ENCODE measurements around the gene C1QTNF8. TPM values are rescaled to one million over a fixed set of nuclear protein-coding genes. Genes with fewer than 3 reads are reported as not detected.

C1QTNF8 gene
- total and polyA plus RNA-seq, 2 of the 13 experiments (the other 11 are each of a cell fraction or from before 2014, with no cell fraction given), result 0.09 TPM; not detected in 1

DNA sequence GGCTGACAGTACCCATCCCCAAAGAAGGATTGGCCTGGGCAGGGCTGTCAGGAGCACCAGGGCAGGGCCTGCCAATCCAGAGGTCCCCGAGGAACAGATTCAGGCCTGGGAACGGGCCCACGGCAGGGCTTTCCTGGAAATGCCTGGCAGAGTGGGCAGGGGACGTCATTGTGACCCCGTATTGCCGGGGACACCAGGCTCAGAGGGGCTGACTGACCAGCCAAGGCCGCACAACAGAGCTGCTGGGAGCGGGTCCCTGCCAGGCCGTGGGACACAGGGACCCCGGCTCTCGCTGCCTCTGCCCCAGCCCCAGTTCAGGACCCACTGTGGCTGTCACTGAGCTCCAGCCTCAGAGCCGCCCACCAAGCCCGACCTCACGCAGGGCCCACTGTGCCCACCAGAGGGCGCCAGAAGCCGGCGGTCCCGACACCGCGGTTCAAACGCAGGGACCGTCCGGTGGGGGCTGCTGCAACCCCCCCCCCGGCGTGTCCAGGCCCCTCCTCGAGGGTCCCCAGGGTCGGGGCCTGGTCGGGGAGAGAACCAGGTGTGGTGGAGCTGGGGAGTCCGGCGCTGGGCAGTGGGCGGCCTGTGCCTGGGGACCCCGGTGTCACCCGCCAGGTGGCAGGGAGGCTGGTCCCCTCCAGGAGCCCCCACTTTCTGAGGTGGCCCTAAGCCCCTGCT, 38.7 kb downstream of the C1QTNF8 start (continued):
- TF ChIP-seq, protein P1, sequence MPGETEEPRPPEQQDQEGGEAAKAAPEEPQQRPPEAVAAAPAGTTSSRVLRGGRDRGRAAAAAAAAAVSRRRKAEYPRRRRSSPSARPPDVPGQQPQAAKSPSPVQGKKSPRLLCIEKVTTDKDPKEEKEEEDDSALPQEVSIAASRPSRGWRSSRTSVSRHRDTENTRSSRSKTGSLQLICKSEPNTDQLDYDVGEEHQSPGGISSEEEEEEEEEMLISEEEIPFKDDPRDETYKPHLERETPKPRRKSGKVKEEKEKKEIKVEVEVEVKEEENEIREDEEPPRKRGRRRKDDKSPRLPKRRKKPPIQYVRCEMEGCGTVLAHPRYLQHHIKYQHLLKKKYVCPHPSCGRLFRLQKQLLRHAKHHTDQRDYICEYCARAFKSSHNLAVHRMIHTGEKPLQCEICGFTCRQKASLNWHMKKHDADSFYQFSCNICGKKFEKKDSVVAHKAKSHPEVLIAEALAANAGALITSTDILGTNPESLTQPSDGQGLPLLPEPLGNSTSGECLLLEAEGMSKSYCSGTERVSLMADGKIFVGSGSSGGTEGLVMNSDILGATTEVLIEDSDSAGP (CRISPR knock-in tag; IDR thresholded peaks at IDR 0.05; ENCODE audit: borderline replicate concordance), result peak; percentile 33; the same call in 1 of the 2 replicates
- TF ChIP-seq RXRA (CRISPR knock-in tag; IDR thresholded peaks at IDR 0.05) (peak; percentile 49; the same call in 1 of the 2 replicates), HDAC1 (CRISPR knock-in tag; IDR thresholded peaks at IDR 0.05) (0 out of 2 replicates have a peak, but pooled peaks have one; percentile 17)

DNA sequence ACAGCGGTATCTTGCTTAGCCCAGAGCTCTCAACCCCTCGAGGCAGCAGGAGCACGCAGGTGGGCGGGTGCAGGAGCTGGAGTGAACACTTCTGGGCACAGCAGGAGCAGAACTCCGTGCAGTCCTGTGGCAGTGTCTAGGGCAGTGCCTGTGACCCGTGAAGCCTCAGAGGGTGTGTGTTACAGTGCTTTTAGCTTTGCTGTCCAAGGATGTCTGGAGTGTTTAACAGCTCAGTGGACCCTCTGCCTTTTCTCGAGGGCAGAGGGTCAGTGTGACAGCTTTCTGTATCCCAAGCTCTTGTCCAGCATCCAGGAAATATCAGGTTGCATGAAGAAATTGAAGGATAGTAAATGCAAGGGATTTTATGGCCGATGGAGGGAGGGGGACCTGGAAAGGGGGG, 39.8 kb downstream of the C1QTNF8 start:
- no peak for FAIRE-seq
- no peak overlapping the region for H3K4me2 ChIP-seq (ENCODE audit: low read depth, low read length)
- H3K27ac ChIP-seq (ENCODE audit: extremely low read length, insufficient read depth, low read length), result no peak overlapping the region
- no TSS peak for BruUV-seq (replicated peaks)
- H2AFZ ChIP-seq (ENCODE audit: low read length), result no peak overlapping the region
- H3K36me3 ChIP-seq (replicated peaks in 1 of 2; ENCODE audit: control insufficient read depth in 1 of 2, insufficient read depth in 2 of 2, low read length in 2 of 2), result no peaks in the 10 kb centered on the region
- peaks cover 15 to 49% of the 10 kb centered on the region in 2 experiments for H3K27me3 ChIP-seq (ENCODE audit: control insufficient read depth in 1 of 2, insufficient read depth in 2 of 2, low read length in 2 of 2)
- WGBS (ENCODE audit: low lambda C conversion rate), result 0% methylated on average over 2 of the region's 8 CpGs
- peaks cover 2% of the 10 kb centered on the region; the same call in 1 of the 2 replicates for H4K20me1 ChIP-seq (ENCODE audit: insufficient read depth, low read length)
- in situ Hi-C loops (cut with HindIII; ENCODE audit: extremely low pct_ligation_motif_present, low pct_unique_long_range_greater_than_20kb), result no loop called here
- POLR2A ChIA-PET, result interaction anchor here (0.7 kb wide), 1 partner anchor 172 kb away, joined by 3 read pairs; no protein-coding TSS in a partner anchor
- DNase-seq (ENCODE audit: low spot score), result no peak
- no peaks in the 10 kb centered on the region for H3K9me3 ChIP-seq (ENCODE audit: low read length)
- no peak overlapping the region for H3K4me3 ChIP-seq (replicated peaks in 1 of 3; ENCODE audit: insufficient read depth in 1 of 3, low read depth in 2 of 3, low read length in 3 of 3)
- no peaks in the 10 kb centered on the region for H3K4me1 ChIP-seq (ENCODE audit: insufficient read depth, low read length)
- no peaks in the 10 kb centered on the region for H3K79me2 ChIP-seq (ENCODE audit: insufficient read depth, low read length)
- CTCF ChIA-PET (ENCODE audit: low intra/inter-chr PET ratio, low total read pairs), result interaction anchor here (4.4 kb wide), 1 partner anchor 243 kb away, joined by 42 read pairs; no protein-coding TSS in a partner anchor
- no peak for ATAC-seq
- intact Hi-C loops (cut with micrococcal nuclease; ENCODE audit: unreplicated experiment), result no loop called here
- no peak overlapping the region for H3K9ac ChIP-seq (ENCODE audit: insufficient read depth, low read depth, low read length)
- TF ChIP-seq ZFP1 (CRISPR knock-in tag; IDR thresholded peaks at IDR 0.05) (no peak), NCOA1 (CRISPR knock-in tag; IDR thresholded peaks at IDR 0.05) (no peak), EZH2 (conservative IDR thresholded peaks at IDR 0.05; ENCODE audit: low read depth, low read length) (no peak), ZNF292 (CRISPR knock-in tag; IDR thresholded peaks at IDR 0.05; ENCODE audit: borderline replicate concordance, low read depth) (no peak), KAT8 (CRISPR knock-in tag; IDR thresholded peaks at IDR 0.05) (no peak), NONO (IDR thresholded peaks at IDR 0.05) (no peak), NONO (CRISPR knock-in tag; conservative IDR thresholded peaks at IDR 0.05) (no peak), ETV5 (CRISPR knock-in tag; IDR thresholded peaks at IDR 0.05; ENCODE audit: borderline replicate concordance) (no peak), NR2F1 (CRISPR knock-in tag; IDR thresholded peaks at IDR 0.05) (no peak), ZBTB3 (CRISPR knock-in tag; IDR thresholded peaks at IDR 0.05; ENCODE audit: borderline replicate concordance, low read depth) (no peak), ZNF749 (CRISPR knock-in tag; IDR thresholded peaks at IDR 0.05; ENCODE audit: borderline replicate concordance) (no peak)
- TF ChIP-seq, protein P2, sequence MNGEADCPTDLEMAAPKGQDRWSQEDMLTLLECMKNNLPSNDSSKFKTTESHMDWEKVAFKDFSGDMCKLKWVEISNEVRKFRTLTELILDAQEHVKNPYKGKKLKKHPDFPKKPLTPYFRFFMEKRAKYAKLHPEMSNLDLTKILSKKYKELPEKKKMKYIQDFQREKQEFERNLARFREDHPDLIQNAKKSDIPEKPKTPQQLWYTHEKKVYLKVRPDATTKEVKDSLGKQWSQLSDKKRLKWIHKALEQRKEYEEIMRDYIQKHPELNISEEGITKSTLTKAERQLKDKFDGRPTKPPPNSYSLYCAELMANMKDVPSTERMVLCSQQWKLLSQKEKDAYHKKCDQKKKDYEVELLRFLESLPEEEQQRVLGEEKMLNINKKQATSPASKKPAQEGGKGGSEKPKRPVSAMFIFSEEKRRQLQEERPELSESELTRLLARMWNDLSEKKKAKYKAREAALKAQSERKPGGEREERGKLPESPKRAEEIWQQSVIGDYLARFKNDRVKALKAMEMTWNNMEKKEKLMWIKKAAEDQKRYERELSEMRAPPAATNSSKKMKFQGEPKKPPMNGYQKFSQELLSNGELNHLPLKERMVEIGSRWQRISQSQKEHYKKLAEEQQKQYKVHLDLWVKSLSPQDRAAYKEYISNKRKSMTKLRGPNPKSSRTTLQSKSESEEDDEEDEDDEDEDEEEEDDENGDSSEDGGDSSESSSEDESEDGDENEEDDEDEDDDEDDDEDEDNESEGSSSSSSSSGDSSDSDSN (CRISPR knock-in tag; IDR thresholded peaks at IDR 0.05), result no peak
- TF ChIP-seq, protein P3, sequence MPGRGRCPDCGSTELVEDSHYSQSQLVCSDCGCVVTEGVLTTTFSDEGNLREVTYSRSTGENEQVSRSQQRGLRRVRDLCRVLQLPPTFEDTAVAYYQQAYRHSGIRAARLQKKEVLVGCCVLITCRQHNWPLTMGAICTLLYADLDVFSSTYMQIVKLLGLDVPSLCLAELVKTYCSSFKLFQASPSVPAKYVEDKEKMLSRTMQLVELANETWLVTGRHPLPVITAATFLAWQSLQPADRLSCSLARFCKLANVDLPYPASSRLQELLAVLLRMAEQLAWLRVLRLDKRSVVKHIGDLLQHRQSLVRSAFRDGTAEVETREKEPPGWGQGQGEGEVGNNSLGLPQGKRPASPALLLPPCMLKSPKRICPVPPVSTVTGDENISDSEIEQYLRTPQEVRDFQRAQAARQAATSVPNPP (CRISPR knock-in tag; IDR thresholded peaks at IDR 0.05), result no peak
